DND-41 (cell line): ENCODE data around the gene LEPR.

Source experiments
- CTCF ChIP-seq: IDR thresholded peaks from 2 replicates; pipeline ENCODE4 v1.5.1; 2012; ENCODE audit warnings: borderline replicate concordance, low read length, moderate library complexity, mild to moderate bottlenecking; ENCODE audit not compliant: poor library complexity, severe bottlenecking; ENCODE audit errors: extremely low read depth
- EZH2 ChIP-seq: IDR thresholded peaks from 3 replicates; pipeline ENCODE4 v1.6.1; 2012; ENCODE audit warnings: borderline replicate concordance, low read depth, mild to moderate bottlenecking, moderate library complexity, low read length, inconsistent platforms; ENCODE audit not compliant: severe bottlenecking

GRCh38 chr1:65393928-65394327 is 26.5 kb upstream of the LEPR start:
- TF ChIP-seq CTCF (no peak), EZH2 (no peak)
